Spleen (tissue), 13 donors: ENCODE results near the gene OPRL1. TPM values are rescaled to one million over a fixed set of nuclear protein-coding genes. Genes with fewer than 3 reads are reported as not detected.

Experiments used
- DNase-seq: peaks from one replicate; pipeline ENCODE4 v3.0.0-alpha.2; 2020
- H3K27ac ChIP-seq, 8 donors: fragments of 200-600 bp; sonication (generic) in 7 of 8; 1 replicate in 4 of 8; 2 replicates in 4 of 8; pipeline versions ENCODE4 v1.5.0 to v1.8.0; 2016 to 2021; ENCODE audit warnings: inconsistent platforms in 4 of 8, mild to moderate bottlenecking in 4 of 8, moderate library complexity in 1 of 8
- H3K27me3 ChIP-seq, 7 donors: fragments of 200-600 bp; sonication (generic) in 6 of 7; replicated peaks in 1 of 7; 1 replicate in 4 of 7; 2 replicates in 3 of 7; pipeline versions ENCODE4 v1.5.0 to v1.8.0; 2016 to 2021; ENCODE audit warnings: inconsistent platforms in 3 of 7, mild to moderate bottlenecking in 1 of 7
- H3K36me3 ChIP-seq, 6 donors: fragments of 200-600 bp; sonication (generic) in 5 of 6; 1 replicate in 4 of 6; 2 replicates in 2 of 6; pipeline versions ENCODE4 v1.5.0 to v1.8.0; 2016 to 2021; ENCODE audit warnings: inconsistent platforms in 2 of 6
- H3K4me1 ChIP-seq, 6 donors: fragments of 200-600 bp; sonication (generic) in 5 of 6; 1 replicate in 3 of 6; 2 replicates in 3 of 6; pipeline versions ENCODE4 v1.5.0 to v1.8.0; 2016 to 2021; ENCODE audit warnings: inconsistent platforms in 3 of 6
- H3K4me3 ChIP-seq, 8 donors: fragments of 200-600 bp; sonication (generic) in 7 of 8; 1 replicate in 4 of 8; 2 replicates in 4 of 8; pipeline versions ENCODE4 v1.5.0 to v1.8.0; 2016 to 2021; ENCODE audit warnings: inconsistent platforms in 4 of 8, mild to moderate bottlenecking in 4 of 8, moderate library complexity in 2 of 8
- H3K9me3 ChIP-seq, 8 donors: fragments of 200-600 bp; sonication (generic) in 7 of 8; 1 replicate in 4 of 8; 2 replicates in 4 of 8; pipeline versions ENCODE4 v1.5.0 to v1.8.0; 2016 to 2021; ENCODE audit warnings: inconsistent platforms in 4 of 8
- POLR2A ChIP-seq, 3 donors: fragments of 450-650 bp; IDR thresholded peaks; one replicate each; pipeline ENCODE4 v1.5.1; 2017; ENCODE audit warnings: antibody characterized with exemption in 3 of 3, mild to moderate bottlenecking in 1 of 3
- POLR2AphosphoS5 ChIP-seq, 3 donors: sonication (generic); formaldehyde crosslinking; IDR thresholded peaks; one replicate each; pipeline ENCODE4 v1.5.1; 2017; ENCODE audit warnings: antibody characterized with exemption in 3 of 3
- WGBS, 5 donors: extraction: QIAGEN DNeasy Blood & Tissue Kit in 3 of 5; methylation state at CpG; one replicate each; pipeline versions ENCODE4 v1.1.5 to v1.1.7; 2013 to 2018; 5-methylcytosine and 5-hydroxymethylcytosine counted together
- intact Hi-C: fragments of 100-400 bp; cut with DNase I; formaldehyde crosslinking; loops from one replicate; pipeline ENCODE4 v1.15.0; 2023; ENCODE audit warnings: low total_unique reads
- long read RNA-seq, 2 donors: transcript quantifications; one replicate each; lab custom pipeline, GENCODE V29; 2026
- polyA plus RNA-seq, 3 donors: library from polyadenylated mRNA; stranded (reverse); fragments of 200-250 nt; gene quantifications; one replicate each; pipeline ENCODE4 v1.2.1, GENCODE V29; 2013
- total RNA-seq, 7 donors: library from RNA; depleted of rRNA in 3 of 7; stranded (reverse); fragments of >200 nt in 3 of 7; fragmentation: NEBNext Ultra II Directional in 4 of 7; extraction: Animal tissue kit (Norgen Biotek cat#: 25700) in 4 of 7; gene quantifications; one replicate each; pipeline versions ENCODE4 v1.1.0 to v1.2.1, GENCODE V29; 2016 to 2021
- TF ChIP-seq, protein P1 (sequence below), 11 experiments: fragments of 200-600 bp in 7 of 11; fragments of 450-650 bp in 4 of 11; sonication (generic) in 4 of 11; IDR thresholded peaks in 8 of 11; conservative IDR thresholded peaks in 3 of 11; 1 replicate in 7 of 11; 2 replicates in 4 of 11; pipeline versions ENCODE4 v1.4.0 to v1.8.0; 2016 to 2021; ENCODE audit warnings: antibody characterized with exemption in 11 of 11, inconsistent platforms in 4 of 11, mild to moderate bottlenecking in 1 of 11
- donor health status: healthy with polysubstance abuse.
- donor health status: DM: no; HTN: no; CAD: no; lungs with moderate emphysema.
- donor health status: DM: no; HTN: no; CAD: no.
- donor health status: Bipolar disorder and iron deficiency.
- donor health status: healthy.
- donor health status: DM: no; HTN: no; CAD: no.
- donor health status: DM: yes; HTN: yes; CAD: no.

Gene OPRL1
- total RNA-seq (1 to 10 TPM; 3.7 to 7.9 (median 5.1) TPM), polyA plus RNA-seq (1 to 10 TPM; 1.9 to 4.9 (median 2.5) TPM)
- long read RNA-seq, donor 1: 0 reads
- long read RNA-seq, donor 2: 0 reads

DNA sequence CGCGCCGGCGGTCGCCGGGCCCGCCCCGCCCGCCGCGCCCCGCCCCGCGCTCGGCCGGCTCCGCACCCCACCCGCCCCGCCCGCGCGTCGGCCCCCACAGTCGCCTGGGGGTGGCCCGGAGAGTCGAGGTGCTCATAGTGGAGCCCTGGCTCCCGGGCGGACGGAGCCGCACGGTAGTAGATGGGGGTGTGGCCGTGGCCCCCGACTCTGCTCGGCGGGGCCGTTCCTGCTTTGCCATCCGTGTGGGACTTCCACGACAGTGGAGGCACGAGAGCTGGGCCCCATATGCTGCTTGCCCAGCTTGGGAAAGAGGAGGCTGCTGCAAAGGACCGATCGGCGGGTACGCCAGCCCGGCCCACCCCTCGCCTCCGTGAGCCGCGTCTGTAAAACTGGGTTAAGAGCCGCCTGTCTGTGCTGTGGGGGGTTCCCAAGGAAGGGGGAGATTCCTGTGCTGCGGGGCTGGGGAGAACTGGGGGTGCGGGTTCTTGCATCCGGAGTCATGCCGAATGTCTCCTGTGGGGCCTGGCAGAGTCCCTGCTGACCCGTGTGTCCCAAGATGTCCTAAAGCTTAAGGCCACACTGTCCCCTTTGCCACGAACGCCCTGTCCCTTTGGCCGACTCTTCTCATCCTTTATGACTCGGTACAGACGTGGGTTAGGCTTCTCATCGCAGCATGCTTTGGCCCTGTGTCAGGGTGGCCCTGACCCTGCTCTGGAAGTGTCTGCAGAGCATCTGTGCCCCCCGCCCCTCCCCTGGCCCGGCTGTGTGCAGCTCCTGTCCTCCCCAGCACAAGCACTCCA, at the start of gene OPRL1:
Gene OPRL1, plus strand, starts transcription at position 70 of the 800 bp plus-strand sequence. CDS start 12,639 bp downstream, outside the sequence.
- TF ChIP-seq POLR2A (IDR thresholded peaks at IDR 0.05): no peak
- peak in 2 of 3 donors; percentile 5 to 46 for TF ChIP-seq POLR2AphosphoS5 (IDR thresholded peaks at IDR 0.05)
- TF ChIP-seq, protein P1, sequence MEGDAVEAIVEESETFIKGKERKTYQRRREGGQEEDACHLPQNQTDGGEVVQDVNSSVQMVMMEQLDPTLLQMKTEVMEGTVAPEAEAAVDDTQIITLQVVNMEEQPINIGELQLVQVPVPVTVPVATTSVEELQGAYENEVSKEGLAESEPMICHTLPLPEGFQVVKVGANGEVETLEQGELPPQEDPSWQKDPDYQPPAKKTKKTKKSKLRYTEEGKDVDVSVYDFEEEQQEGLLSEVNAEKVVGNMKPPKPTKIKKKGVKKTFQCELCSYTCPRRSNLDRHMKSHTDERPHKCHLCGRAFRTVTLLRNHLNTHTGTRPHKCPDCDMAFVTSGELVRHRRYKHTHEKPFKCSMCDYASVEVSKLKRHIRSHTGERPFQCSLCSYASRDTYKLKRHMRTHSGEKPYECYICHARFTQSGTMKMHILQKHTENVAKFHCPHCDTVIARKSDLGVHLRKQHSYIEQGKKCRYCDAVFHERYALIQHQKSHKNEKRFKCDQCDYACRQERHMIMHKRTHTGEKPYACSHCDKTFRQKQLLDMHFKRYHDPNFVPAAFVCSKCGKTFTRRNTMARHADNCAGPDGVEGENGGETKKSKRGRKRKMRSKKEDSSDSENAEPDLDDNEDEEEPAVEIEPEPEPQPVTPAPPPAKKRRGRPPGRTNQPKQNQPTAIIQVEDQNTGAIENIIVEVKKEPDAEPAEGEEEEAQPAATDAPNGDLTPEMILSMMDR (IDR thresholded peaks at IDR 0.05 in 8 of 11, conservative IDR thresholded peaks at IDR 0.05 in 3 of 11): no peak
- intact Hi-C loops: loop anchor here (5.0 kb wide), 1 partner anchor 42 kb away; no protein-coding TSS in a partner anchor
- DNase-seq: peak; percentile 96
- H3K9me3 ChIP-seq: no peaks in the 10 kb centered on the region
- peaks cover 0 to 25% (median 16%) of the 10 kb centered on the region in 7 donors for H3K27me3 ChIP-seq
- H3K27ac ChIP-seq: peak within 1 kb of the TSS; percentile 84 to 97 (median 89)
- H3K4me1 ChIP-seq: peaks cover 29 to 92% (median 86%) of the 10 kb centered on the region in 6 donors
- H3K4me3 ChIP-seq: peak within 1 kb of the TSS; percentile 62 to 96 (median 81)
- peaks cover 0 to 24% (median 11%) of the 10 kb centered on the region in 6 donors for H3K36me3 ChIP-seq
- WGBS, 5 donors: 3 to 14% (median 5%) methylated on average over 22 to 62 of the region's 62 CpGs

DNA sequence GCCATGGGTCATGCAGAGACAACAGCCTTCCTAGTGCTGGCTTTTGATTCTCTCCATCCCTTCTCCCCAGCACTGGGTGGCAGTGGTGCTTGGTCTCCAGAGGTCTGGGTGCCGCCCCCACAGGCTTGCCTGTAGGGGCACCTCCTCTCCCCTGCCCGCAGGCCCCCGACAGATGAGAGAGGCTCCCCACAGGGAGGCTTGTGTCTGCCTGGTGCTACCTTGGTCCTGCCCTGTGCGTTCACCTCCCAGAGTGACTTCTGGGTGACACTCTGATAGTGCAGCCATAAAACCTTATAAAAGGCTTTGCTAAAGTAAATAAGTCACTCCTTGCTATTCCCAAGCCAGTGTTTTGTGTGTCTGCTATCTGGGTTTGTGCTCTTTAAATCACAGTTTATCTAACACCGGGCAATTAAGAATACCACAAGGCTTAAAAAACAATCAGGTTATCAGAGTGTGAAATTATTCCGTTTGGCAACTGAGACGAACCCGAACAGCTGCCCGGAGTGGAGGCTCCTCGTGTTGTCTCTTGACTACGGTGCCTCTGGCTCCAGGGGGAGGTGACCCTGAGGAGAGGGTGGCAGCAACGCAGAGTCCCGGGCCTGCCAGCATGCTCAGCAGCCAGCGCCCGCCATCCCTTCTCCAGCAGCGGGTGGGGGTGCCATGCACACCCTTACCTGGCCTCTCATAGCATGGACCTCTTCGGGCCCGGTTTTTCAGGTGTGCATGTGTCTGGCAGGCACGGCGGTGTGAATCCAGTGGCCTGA, 49.3 kb upstream of the OPRL1 start:
- Histone ChIP-seq H3K27ac (no peak overlapping the region), H3K27me3 (no peaks in the 10 kb centered on the region), H3K4me3 (no peak overlapping the region), H3K9me3 (no peaks in the 10 kb centered on the region), H3K36me3 (peaks cover 15 to 100% (median 92%) of the 10 kb centered on the region in 6 donors), H3K4me1 (peaks cover 0 to 24% (median 11%) of the 10 kb centered on the region in 6 donors)
- intact Hi-C loops: loop anchor here (10.0 kb wide), 1 partner anchor 46 kb away; the partner anchor contains the start of gene PRPF6
- 95 to 96% (median 96%) methylated on average over 20 of the region's 20 CpGs for WGBS, 5 donors
- TF ChIP-seq, protein P1 (IDR thresholded peaks at IDR 0.05 in 8 of 11, conservative IDR thresholded peaks at IDR 0.05 in 3 of 11): no peak
- no peak for TF ChIP-seq POLR2A (IDR thresholded peaks at IDR 0.05)
- peak in 1 of 3 donors; percentile 29 for TF ChIP-seq POLR2AphosphoS5 (IDR thresholded peaks at IDR 0.05)
- no peak for DNase-seq

DNA sequence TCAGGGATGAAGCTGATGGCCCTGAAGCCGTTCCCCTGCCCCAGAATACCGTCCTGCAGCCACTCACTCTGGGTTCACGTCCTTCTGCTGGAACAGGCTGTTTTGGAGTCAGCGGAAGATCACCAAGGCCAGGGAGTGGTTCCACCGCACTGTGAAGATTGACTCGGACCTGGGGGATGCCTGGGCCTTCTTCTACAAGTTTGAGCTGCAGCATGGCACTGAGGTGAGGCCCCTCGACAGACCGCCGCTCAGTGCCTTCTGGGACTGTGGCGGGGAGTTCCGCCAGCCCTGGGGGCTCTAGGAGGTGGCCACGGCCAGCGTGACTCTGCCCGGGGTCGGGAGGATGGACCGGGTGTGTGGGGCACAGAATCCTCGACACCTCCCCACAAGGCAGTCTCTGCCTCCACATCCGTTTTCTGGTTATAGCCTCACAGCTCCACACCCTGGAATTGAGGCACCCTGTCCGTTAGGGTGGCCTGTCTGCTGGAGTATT, 48.0 kb upstream of the OPRL1 start:
- H3K27ac ChIP-seq: no peak overlapping the region
- TF ChIP-seq POLR2A (IDR thresholded peaks at IDR 0.05) (no peak), POLR2AphosphoS5 (IDR thresholded peaks at IDR 0.05) (no peak)
- TF ChIP-seq, protein P1 (IDR thresholded peaks at IDR 0.05 in 8 of 11, conservative IDR thresholded peaks at IDR 0.05 in 3 of 11): no peak
- no peak overlapping the region for H3K4me3 ChIP-seq
- 89 to 94% (median 92%) methylated on average over 13 to 19 of the region's 19 CpGs for WGBS, 5 donors
- peaks cover 0 to 6% (median 0%) of the 10 kb centered on the region in 7 donors for H3K27me3 ChIP-seq
- no peak for DNase-seq
- intact Hi-C loops: loop anchor here (10.0 kb wide), 1 partner anchor 47 kb away; the partner anchor contains the start of gene PRPF6
- H3K36me3 ChIP-seq: peaks cover 7 to 89% (median 78%) of the 10 kb centered on the region in 6 donors
- peaks cover 0 to 37% (median 20%) of the 10 kb centered on the region in 6 donors for H3K4me1 ChIP-seq
- no peaks in the 10 kb centered on the region for H3K9me3 ChIP-seq
